ENCODE data around the gene PURA.

PURA gene

DNA sequence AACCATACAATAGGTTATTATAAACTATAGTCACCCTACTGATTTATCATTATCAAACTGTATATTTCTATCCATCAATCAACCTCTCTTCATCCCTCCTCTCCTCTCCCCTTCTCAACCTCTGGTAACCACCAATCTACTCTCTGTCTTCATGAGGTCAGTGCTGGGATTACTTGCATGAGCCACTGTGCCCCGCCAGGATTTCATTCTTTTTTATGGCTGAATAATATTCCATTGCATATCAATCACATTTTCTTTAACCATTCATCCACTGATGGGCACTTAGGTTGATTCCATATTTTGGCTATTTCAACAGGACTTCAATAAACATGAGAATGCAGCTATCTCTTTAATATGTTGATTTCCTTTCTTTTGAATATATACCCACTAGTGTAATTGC, 10.8 kb upstream of the PURA start:
- no peak for TF ChIP-seq CTCF (IDR thresholded peaks at IDR 0.05; ENCODE audit: insufficient read depth, low read depth, low read length, missing control alignments)
- DNase-seq (ENCODE audit: low read depth): no peak
- H3K4me3 ChIP-seq (ENCODE audit: low read depth, low read length): no peak overlapping the region

DNA sequence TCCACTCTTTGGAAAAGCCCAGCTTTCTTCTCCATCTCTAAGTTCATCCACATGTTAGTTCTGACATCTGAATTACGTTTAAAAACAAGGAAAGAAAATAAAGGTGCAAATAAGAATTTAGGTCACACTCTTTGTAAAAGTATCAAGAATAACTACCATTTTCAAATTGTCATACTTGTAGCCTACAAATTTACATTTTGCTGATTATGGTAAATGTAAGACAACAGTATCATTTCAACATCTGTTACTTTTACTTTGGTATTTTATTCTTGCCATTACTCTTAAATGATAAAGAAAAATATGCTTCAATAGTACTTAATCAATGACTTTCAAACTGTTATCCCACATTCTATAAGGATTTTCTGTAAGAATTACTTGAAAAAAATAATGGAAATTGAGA, 9.8 kb upstream of the PURA start:
- DNase-seq (ENCODE audit: low read depth): no peak
- no peak for TF ChIP-seq CTCF (IDR thresholded peaks at IDR 0.05; ENCODE audit: insufficient read depth, low read depth, low read length, missing control alignments)

GRCh38 chr5:140106101-140106500, 7.8 kb upstream of the PURA start:
- TF ChIP-seq CTCF (IDR thresholded peaks at IDR 0.05; ENCODE audit: insufficient read depth, low read depth, low read length, missing control alignments): no peak
- no peak for DNase-seq (ENCODE audit: low read depth)
- no peak overlapping the region for H3K4me3 ChIP-seq (ENCODE audit: low read depth, low read length)

More for the DNA sequence above, 9.8 kb upstream of the PURA start:
- H3K4me3 ChIP-seq (ENCODE audit: low read depth, low read length): no peak overlapping the region

- peak overlapping the region; percentile 93 for H3K4me3 ChIP-seq (ENCODE audit: low read depth, low read length)
- no peak for TF ChIP-seq CTCF (IDR thresholded peaks at IDR 0.05; ENCODE audit: insufficient read depth, low read depth, low read length, missing control alignments)
- no peak for DNase-seq (ENCODE audit: low read depth)
Measured at GRCh38 chr5:140106805-140107311, 7.1 kb upstream of the PURA start.

- peak; percentile 98 for DNase-seq (ENCODE audit: low read depth)
- H3K4me3 ChIP-seq (ENCODE audit: low read depth, low read length): peak overlapping the region; percentile 93
- peak; percentile 23 for TF ChIP-seq CTCF (IDR thresholded peaks at IDR 0.05; ENCODE audit: insufficient read depth, low read depth, low read length, missing control alignments)
Measured at GRCh38 chr5:140107312-140108092, 6.4 kb upstream of the PURA start.

- no peak for TF ChIP-seq CTCF (IDR thresholded peaks at IDR 0.05; ENCODE audit: insufficient read depth, low read depth, low read length, missing control alignments)
- DNase-seq (ENCODE audit: low read depth): peak; percentile 25
- peak overlapping the region; percentile 93 for H3K4me3 ChIP-seq (ENCODE audit: low read depth, low read length)
Measured at GRCh38 chr5:140108093-140109017, 5.6 kb upstream of the PURA start.
